Breast epithelium (tissue), 3 donors: Measurements from ENCODE around the gene AGBL1.

Experiments
- CTCF ChIP-seq, 3 donors: fragments of 450-650 bp; IDR thresholded peaks; one replicate each; pipeline ENCODE4 v1.5.1; 2016 to 2017; ENCODE audit warnings: antibody characterized with exemption in 3 of 3, mild to moderate bottlenecking in 3 of 3, moderate library complexity in 3 of 3
- POLR2A ChIP-seq: fragments of 450-650 bp; IDR thresholded peaks from one replicate; pipeline ENCODE4 v1.6.1; 2016; ENCODE audit warnings: antibody characterized with exemption, mild to moderate bottlenecking, moderate library complexity
- POLR2AphosphoS5 ChIP-seq, 3 donors: sonication (generic); formaldehyde crosslinking; IDR thresholded peaks; one replicate each; pipeline ENCODE4 v1.6.1; 2017; ENCODE audit warnings: antibody characterized with exemption in 3 of 3

DNA sequence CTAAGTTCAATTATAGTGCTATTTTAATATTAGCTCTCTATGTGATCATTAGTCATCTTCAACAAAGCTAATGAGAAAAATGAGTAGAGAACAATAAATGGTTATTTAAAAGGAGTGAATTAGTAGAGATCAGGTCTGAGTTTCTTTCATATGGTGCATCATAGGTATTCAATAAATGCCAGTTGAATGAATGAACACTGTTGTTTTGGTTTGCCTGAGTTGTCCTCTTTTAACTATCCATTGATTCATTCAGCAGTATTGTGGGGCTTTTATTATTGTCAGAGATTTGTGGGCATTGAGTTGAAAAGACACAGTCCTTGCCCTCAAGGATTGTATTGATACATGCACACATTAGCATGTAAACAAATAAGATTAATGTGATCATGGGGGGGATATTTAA is 88.2 kb downstream of the AGBL1 start:
- TF ChIP-seq CTCF (IDR thresholded peaks at IDR 0.05) (no peak), POLR2A (no peak), POLR2AphosphoS5 (IDR thresholded peaks at IDR 0.05) (no peak)
